ENCODE data around the gene NT5C2. TPM values are rescaled to one million over a fixed set of nuclear protein-coding genes. Genes with fewer than 3 reads are reported as not detected.
A peak's percentile ranks its signal among the peaks of the same experiment; 100 is the strongest.

Gene NT5C2
- total and polyA plus RNA-seq, 2 of the 4 experiments (the other 2 are of a cell fraction), result 60.0 to 65.1 TPM

GRCh38 chr10:103202319-103202718 lies 9.2 kb upstream of the NT5C2 start:
- POLR2A ChIA-PET (ENCODE audit: unreplicated experiment), result no interaction called here
- intact Hi-C loops (cut with micrococcal nuclease), result no loop called here
- Histone ChIP-seq H3K18ac (ENCODE audit: low read depth, low read length) (no peak overlapping the region), H3K79me1 (ENCODE audit: low read depth in 1 of 2, low read length in 2 of 2) (no peaks in the 10 kb centered on the region), H3K4me3 (ENCODE audit: insufficient read depth, low read depth, low read length) (no peak overlapping the region), H2BK20ac (ENCODE audit: low read depth, low read length) (no peak overlapping the region), H3K9me1 (ENCODE audit: insufficient read depth, low read length) (peaks cover 8% of the 10 kb centered on the region), H3K9me3 (ENCODE audit: control insufficient read depth, insufficient read depth, low read length) (no peaks in the 10 kb centered on the region), H2BK15ac (ENCODE audit: low read depth, low read length) (no peak overlapping the region; the same call in 1 of the 3 replicates), H2AFZ (replicated peaks; ENCODE audit: low read length, poor library complexity) (no peak overlapping the region), H2BK5ac (ENCODE audit: low read depth, low read length, poor library complexity, severe bottlenecking) (no peak overlapping the region), H4K5ac (ENCODE audit: low read depth, low read length) (no peak overlapping the region), H3K4me2 (ENCODE audit: low read depth, low read length) (no peak overlapping the region), H2AK5ac (ENCODE audit: low read depth, low read length) (no peak overlapping the region; the same call in 1 of the 2 replicates), H3K23ac (ENCODE audit: low read depth, low read length) (no peak overlapping the region), H4K8ac (ENCODE audit: low read depth in 2 of 2, low read length in 2 of 2) (no peak overlapping the region), H2AK9ac (replicated peaks; ENCODE audit: low read depth, low read length, poor library complexity) (no peak overlapping the region), H3K27me3 (ENCODE audit: control insufficient read depth, insufficient read depth, low read length) (no peaks in the 10 kb centered on the region), H3K56ac (ENCODE audit: extremely low read depth, insufficient read depth, low read length) (no peak overlapping the region), H2BK120ac (ENCODE audit: low read depth, low read length) (0 out of 2 replicates have a peak overlapping the region, but pooled peaks have one; percentile 23), H4K91ac (ENCODE audit: insufficient read depth, low read depth, low read length) (0 out of 2 replicates have a peak overlapping the region, but pooled peaks have one; percentile 35), H4K20me1 (ENCODE audit: insufficient read depth, low read length) (no peaks in the 10 kb centered on the region), H3K14ac (replicated peaks; ENCODE audit: low read depth, low read length) (no peak overlapping the region), H3K4ac (ENCODE audit: low read depth, low read length) (0 out of 2 replicates have a peak overlapping the region, but pooled peaks have one; percentile 2), H3K27ac (ENCODE audit: insufficient read depth, low read length) (no peak overlapping the region), H3K36me3 (ENCODE audit: control insufficient read depth, insufficient read depth, low read length) (no peaks in the 10 kb centered on the region), H3K9ac (ENCODE audit: low read depth, low read length) (no peak overlapping the region), H3K4me1 (ENCODE audit: control insufficient read depth, insufficient read depth, low read length) (peaks cover 12% of the 10 kb centered on the region)
- TF ChIP-seq BHLHE40 (IDR thresholded peaks at IDR 0.05; ENCODE audit: low read depth, low read length), result no peak
- TF ChIP-seq NFE2L2 (IDR thresholded peaks at IDR 0.05; ENCODE audit: low read depth, low read length), result no peak
- TF ChIP-seq RAD21 (IDR thresholded peaks at IDR 0.05; ENCODE audit: low read length), result no peak
- TF ChIP-seq CTCF (conservative IDR thresholded peaks at IDR 0.05; ENCODE audit: low read depth, low read length), result no peak
- no peak for TF ChIP-seq RFX5 (IDR thresholded peaks at IDR 0.05; ENCODE audit: low read depth, low read length)
- no peak for TF ChIP-seq RCOR1 (IDR thresholded peaks at IDR 0.05; ENCODE audit: insufficient replicate concordance, low read length)
- no peak for TF ChIP-seq ELK1 (IDR thresholded peaks at IDR 0.05; ENCODE audit: borderline replicate concordance, low read depth, low read length)
- no peak for TF ChIP-seq MXI1 (IDR thresholded peaks at IDR 0.05; ENCODE audit: borderline replicate concordance, low read depth, low read length)
- no peak for TF ChIP-seq USF2 (IDR thresholded peaks at IDR 0.05; ENCODE audit: low read depth, low read length)
- TF ChIP-seq MAZ (IDR thresholded peaks at IDR 0.05; ENCODE audit: borderline replicate concordance, low read depth, low read length), result no peak
- TF ChIP-seq MAFK (IDR thresholded peaks at IDR 0.05; ENCODE audit: low read depth, low read length), result no peak
- DNase-seq (no peak), ATAC-seq (ENCODE audit: low read depth) (no peak)
- WGBS, 2 experiments (ENCODE audit: extremely low coverage in 2 of 2, insufficient read length in 1 of 2), result no CpG with 5 or more reads among the region's 7 CpGs
- CTCF ChIA-PET, result no interaction called here
- no TSS peak for BruUV-seq (replicated peaks)
- dilution Hi-C loops (cut with HindIII; ENCODE audit: low sequenced_read_pairs, unreplicated experiment), result no loop called here
- in situ Hi-C loops (cut with MboI; ENCODE audit: low sequenced_read_pairs), result no loop called here

Measured in IMR-90 (cell line).